ENCODE results near the gene KCTD16.

DNA sequence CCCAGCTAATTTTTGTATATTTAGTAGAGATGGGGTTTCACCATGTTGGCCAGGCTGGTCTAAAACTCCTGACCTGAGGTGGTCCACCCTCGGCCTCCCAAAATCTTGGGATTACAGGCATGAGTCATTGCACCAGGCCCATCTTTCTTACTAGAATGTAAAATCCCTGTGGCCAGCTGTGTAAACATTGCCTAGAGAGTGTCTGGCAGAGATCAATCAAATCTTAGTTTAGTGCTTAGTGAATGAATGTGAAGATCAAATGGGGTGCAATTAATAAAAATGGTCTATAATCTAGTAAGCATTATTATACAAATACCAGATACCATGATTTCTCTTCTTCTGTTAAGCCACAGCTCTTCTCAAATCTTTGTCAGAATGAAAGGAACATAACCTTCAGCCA is 289.9 kb downstream of the KCTD16 start:
- no peak for TF ChIP-seq EZH2 (optimal IDR thresholded peaks at IDR 0.05; ENCODE audit: low read depth, low read length)
- TF ChIP-seq, protein P1, sequence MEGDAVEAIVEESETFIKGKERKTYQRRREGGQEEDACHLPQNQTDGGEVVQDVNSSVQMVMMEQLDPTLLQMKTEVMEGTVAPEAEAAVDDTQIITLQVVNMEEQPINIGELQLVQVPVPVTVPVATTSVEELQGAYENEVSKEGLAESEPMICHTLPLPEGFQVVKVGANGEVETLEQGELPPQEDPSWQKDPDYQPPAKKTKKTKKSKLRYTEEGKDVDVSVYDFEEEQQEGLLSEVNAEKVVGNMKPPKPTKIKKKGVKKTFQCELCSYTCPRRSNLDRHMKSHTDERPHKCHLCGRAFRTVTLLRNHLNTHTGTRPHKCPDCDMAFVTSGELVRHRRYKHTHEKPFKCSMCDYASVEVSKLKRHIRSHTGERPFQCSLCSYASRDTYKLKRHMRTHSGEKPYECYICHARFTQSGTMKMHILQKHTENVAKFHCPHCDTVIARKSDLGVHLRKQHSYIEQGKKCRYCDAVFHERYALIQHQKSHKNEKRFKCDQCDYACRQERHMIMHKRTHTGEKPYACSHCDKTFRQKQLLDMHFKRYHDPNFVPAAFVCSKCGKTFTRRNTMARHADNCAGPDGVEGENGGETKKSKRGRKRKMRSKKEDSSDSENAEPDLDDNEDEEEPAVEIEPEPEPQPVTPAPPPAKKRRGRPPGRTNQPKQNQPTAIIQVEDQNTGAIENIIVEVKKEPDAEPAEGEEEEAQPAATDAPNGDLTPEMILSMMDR (IDR thresholded peaks at IDR 0.05; ENCODE audit: low read length), result no peak
